ENCODE measurements around the gene ENTHD1.

- TF ChIP-seq JUN (IDR thresholded peaks at IDR 0.05; ENCODE audit: low read depth, low read length): no peak
- TF ChIP-seq, protein P1, sequence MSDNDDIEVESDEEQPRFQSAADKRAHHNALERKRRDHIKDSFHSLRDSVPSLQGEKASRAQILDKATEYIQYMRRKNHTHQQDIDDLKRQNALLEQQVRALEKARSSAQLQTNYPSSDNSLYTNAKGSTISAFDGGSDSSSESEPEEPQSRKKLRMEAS (IDR thresholded peaks at IDR 0.05): no peak
- no peak for TF ChIP-seq FOSL1 (IDR thresholded peaks at IDR 0.05; ENCODE audit: insufficient read depth, low read depth, low read length)
- no peak for TF ChIP-seq POLR2AphosphoS5 (IDR thresholded peaks at IDR 0.05; ENCODE audit: low read depth, low read length)
- no peak for TF ChIP-seq CTCF (IDR thresholded peaks at IDR 0.05; ENCODE audit: control extremely low read depth in 1 of 3, insufficient read depth in 1 of 3, low read depth in 1 of 3, low read length in 3 of 3)
- no peak for TF ChIP-seq BACH1 (IDR thresholded peaks at IDR 0.05; ENCODE audit: low read length)
- TF ChIP-seq SP2 (IDR thresholded peaks at IDR 0.05; ENCODE audit: low read length): no peak
- no peak for TF ChIP-seq CEBPB (IDR thresholded peaks at IDR 0.05; ENCODE audit: low read depth, low read length)
Measured at GRCh38 chr22:39777716-39778454, 115.7 kb downstream of the ENTHD1 start.

All from H1 (cell line).